Measurements from ENCODE around the gene MMP23B. TPM values are rescaled to one million over a fixed set of nuclear protein-coding genes. Genes with fewer than 3 reads are reported as not detected.
A peak's percentile ranks its signal among the peaks of the same experiment; 100 is the strongest.

Gene MMP23B
- total RNA-seq, 1 experiment from 2014 or later, result 1.1 TPM

- in situ Hi-C loops (cut with HindIII; ENCODE audit: low sequenced_read_pairs), result no loop called here
- no peak for DNase-seq (ENCODE audit: low spot score)
Observed at GRCh38 chr1:1601564-1602303, 30.2 kb upstream of the MMP23B start.

DNA sequence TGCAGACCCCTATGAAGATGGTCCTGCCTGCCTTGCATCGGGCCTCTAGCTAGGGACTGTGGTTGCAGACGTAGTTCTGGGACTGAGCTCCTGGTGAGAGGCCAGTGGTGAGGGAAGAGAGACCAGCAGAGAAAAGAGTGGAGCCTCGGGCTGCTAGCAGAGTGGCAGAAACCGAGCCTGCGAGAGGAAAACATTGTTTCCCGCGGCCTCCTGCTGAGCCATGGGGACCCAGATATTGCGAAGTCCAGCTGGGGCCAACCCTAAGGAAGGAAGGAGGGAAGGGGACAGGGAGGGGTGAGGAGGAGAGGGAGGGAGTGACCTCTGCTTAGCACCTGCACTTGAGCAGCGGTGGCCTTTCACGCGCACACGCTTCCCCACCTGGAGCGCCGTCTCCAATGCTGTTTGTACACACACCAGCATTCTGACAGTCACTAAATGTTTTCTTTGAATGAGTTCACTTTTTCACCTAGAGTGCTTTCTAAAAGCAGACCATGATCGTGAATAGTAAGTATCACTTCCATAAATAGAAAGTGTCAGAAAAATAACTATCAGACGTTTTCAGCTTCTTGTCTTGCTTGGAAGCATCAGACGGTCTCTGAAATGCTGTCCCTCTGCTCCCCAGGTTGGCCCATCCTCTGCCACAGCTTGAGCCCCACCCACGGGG is 29.5 kb upstream of the MMP23B start:
- no peak for DNase-seq (ENCODE audit: low spot score)
- in situ Hi-C loops (cut with HindIII; ENCODE audit: low sequenced_read_pairs), result no loop called here

GRCh38 chr1:1602968-1603506 is 28.9 kb upstream of the MMP23B start:
- DNase-seq (ENCODE audit: low spot score), result no peak
- in situ Hi-C loops (cut with HindIII; ENCODE audit: low sequenced_read_pairs), result no loop called here

GRCh38 chr1:1603671-1604373 is 28.2 kb upstream of the MMP23B start:
- in situ Hi-C loops (cut with HindIII; ENCODE audit: low sequenced_read_pairs), result no loop called here
- DNase-seq (ENCODE audit: low spot score), result no peak

GRCh38 chr1:1604374-1605033 is 27.5 kb upstream of the MMP23B start:
- in situ Hi-C loops (cut with HindIII; ENCODE audit: low sequenced_read_pairs), result no loop called here
- DNase-seq (ENCODE audit: low spot score), result no peak

DNA sequence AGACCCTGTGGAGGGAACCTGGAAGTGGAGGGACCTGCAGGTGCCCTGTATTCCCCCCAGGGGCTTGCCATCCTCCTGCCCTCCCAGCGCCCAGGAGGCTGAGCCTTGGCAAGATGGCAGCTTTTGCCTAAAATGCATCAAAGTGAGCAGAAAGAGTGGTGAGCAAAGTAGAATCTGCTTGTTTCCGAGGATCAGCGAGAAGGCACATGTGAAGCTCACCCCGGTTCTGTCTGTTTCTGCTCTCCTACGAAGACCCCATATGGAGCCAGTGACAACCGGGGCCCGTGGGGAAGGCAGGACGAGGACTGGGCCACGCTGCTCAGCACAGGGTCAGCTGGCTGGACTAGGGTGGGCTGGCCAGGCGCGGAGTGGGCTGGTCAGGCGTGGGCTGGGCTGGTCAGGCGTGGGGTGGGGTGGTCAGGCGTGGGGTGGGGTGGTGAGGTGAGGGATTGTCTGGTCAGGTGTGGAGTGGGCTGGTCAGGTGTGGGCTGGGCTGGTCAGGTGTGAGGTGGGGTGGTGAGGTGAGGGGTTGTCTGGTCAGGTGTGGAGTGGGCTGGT is 26.9 kb upstream of the MMP23B start:
- in situ Hi-C loops (cut with HindIII; ENCODE audit: low sequenced_read_pairs), result no loop called here
- DNase-seq (ENCODE audit: low spot score), result no peak

DNA sequence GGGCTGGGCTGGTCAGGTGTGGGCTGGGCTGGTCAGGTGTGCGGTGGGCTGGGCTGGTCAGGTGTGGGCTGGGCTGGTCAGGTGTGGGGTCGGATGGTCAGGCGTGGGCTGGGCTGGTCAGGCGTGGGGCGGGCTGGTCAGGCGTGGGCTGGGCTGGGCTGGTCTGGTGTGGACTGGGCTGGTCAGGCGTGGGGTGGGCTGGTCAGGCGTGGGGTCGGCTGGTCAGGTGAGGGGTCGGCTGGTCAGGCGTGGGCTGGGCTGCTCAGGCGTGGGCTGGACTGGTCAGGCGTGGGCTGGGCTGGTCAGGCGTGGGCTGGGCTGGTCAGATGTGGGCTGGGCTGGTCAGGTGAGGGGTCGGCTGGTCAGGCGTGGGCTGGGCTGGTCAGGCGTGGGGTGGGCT is 26.2 kb upstream of the MMP23B start:
- in situ Hi-C loops (cut with HindIII; ENCODE audit: low sequenced_read_pairs), result no loop called here
- DNase-seq (ENCODE audit: low spot score), result no peak

GRCh38 chr1:1606232-1606631 is 25.7 kb upstream of the MMP23B start:
- DNase-seq (ENCODE audit: low spot score), result no peak
- in situ Hi-C loops (cut with HindIII; ENCODE audit: low sequenced_read_pairs), result no loop called here

- in situ Hi-C loops (cut with HindIII; ENCODE audit: low sequenced_read_pairs), result no loop called here
- DNase-seq (ENCODE audit: low spot score), result no peak
Observed at GRCh38 chr1:1609822-1610485, 22.0 kb upstream of the MMP23B start.

GRCh38 chr1:1610796-1611195 is 21.2 kb upstream of the MMP23B start:
- in situ Hi-C loops (cut with HindIII; ENCODE audit: low sequenced_read_pairs), result no loop called here

GRCh38 chr1:1612104-1612400 is 19.9 kb upstream of the MMP23B start:
- in situ Hi-C loops (cut with HindIII; ENCODE audit: low sequenced_read_pairs), result no loop called here
- no peak for DNase-seq (ENCODE audit: low spot score)

More at GRCh38 chr1:1610796-1611195, 21.2 kb upstream of the MMP23B start:
- DNase-seq (ENCODE audit: low spot score), result no peak

- in situ Hi-C loops (cut with HindIII; ENCODE audit: low sequenced_read_pairs), result no loop called here
- DNase-seq (ENCODE audit: low spot score), result no peak
Observed at GRCh38 chr1:1613509-1614082, 18.4 kb upstream of the MMP23B start.

DNA sequence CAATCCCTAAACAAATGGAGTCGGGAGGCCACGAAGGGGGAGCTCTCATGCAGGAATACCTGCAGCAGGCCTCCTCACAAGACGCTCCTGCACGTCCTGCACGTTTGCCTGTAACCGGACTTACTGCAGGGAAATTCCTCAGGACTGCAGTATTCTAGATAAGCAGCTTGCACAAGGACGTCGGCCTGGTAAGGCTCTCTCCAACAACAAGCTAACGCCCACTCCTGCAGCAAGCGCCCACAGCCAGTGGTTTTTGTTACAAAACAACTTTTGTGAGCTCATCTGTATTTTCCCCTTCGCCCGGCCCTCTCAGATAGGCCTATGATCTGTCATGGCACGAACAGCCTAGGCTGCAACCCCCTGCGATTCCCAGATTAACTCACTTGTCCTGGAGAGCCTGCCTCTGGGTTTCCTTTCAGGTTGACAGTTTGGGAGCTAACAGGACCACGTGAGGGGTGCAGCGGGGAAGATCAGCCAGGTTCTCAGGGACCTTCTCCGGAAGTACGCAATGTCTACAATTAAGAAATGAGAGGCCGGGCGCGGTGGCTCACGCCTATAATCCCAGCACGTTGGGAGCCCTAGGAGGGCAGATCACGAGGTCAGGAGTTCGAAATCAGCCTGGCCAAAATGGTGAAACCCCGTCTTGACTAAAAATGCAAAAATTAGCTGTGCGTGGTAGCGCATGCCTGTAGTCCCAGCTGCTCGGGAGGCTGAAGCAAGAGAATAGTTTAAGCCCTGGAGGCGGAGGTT is 17.6 kb upstream of the MMP23B start:
- peak; percentile 62 for DNase-seq (ENCODE audit: low spot score)
- in situ Hi-C loops (cut with HindIII; ENCODE audit: low sequenced_read_pairs), result no loop called here

- no peak for DNase-seq (ENCODE audit: low spot score)
- in situ Hi-C loops (cut with HindIII; ENCODE audit: low sequenced_read_pairs), result no loop called here
Observed at GRCh38 chr1:1614954-1615255, 17.1 kb upstream of the MMP23B start.

DNA sequence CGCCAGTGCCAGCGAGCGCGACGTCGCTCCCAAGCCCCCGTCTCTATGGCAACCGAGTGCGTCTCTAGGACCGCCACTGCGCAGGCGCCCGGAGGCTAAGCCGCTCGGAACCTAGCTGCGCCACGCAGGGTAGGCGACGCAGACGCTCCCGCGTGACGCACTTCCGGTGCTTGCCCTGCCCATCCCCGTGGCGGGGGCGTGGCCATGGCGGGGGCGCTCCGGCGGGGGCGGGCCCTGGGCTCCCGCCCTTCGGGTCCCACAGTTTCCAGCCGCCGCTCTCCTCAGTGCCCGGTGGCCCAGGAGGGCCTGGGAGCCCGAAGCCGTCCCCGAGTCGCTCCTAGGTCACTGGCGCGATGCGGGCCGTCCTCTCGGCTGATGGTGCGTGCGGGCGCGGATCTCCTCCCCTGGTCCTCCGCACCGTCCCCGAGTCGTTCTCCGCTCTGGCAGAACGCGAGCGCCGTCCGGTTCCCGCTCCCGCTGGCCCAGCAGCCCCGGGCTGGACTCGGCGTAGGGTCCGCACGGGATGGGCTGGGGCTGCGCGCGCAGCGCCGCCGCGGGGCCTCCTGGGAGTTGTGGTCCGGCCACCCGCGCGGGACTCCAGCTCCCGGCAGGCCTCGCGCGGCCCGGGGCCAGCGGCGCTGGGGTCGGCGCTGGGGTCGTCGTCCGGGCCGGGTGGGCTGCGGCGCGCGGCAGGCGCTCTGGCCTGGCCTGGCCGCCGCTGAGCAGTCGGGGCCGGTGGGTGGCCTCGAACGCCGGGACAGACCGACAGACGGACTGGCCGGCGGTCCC is 16.5 kb upstream of the MMP23B start, which contains the start of gene MIB2:
Gene MIB2, plus strand, starts transcription at position 245 of the 789 bp plus-strand sequence. CDS start 7,953 bp downstream, outside the sequence.
- DNase-seq (ENCODE audit: low spot score), result peak; percentile 97
- in situ Hi-C loops (cut with HindIII; ENCODE audit: low sequenced_read_pairs), result no loop called here

DNA sequence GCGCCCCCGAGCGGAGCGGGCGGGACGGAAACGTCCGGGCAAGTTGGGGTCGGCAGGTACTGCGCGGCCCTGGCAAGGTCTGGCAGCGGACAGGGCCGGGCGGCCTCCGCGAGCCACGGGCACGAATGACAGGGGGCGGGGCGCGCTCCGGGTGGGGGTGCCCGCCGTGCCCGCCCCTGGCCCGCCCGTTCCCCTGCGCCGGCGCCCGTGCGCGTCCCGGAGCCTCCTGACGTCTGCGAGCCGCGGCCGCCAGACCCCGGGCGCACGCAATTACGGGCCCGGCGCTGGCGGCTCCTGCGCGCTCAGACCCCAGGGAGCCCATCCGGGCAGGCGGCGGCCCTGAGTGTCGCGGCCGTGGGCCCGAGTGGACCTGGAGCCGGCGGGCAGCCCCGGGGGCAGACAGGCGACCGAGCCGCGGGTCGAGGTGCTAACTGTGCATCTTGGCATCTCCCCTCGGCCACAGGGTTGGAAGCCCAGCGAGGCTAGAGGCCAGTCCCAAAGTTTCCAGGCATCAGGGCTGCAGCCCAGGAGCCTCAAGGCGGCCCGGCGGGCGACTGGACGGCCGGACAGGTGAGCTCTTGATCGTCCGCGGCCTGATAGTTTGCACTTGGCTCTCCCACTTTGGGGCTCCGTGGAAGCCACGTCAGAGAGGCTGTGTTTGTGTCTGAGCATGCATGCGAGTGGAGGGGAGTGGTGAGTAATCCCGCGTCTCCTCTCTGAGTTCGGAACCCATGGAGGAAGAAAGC is 15.8 kb upstream of the MMP23B start:
- DNase-seq (ENCODE audit: low spot score), result no peak
- in situ Hi-C loops (cut with HindIII; ENCODE audit: low sequenced_read_pairs), result no loop called here

- in situ Hi-C loops (cut with HindIII; ENCODE audit: low sequenced_read_pairs), result no loop called here
- no peak for DNase-seq (ENCODE audit: low spot score)
Observed at GRCh38 chr1:1616838-1617237, 15.1 kb upstream of the MMP23B start.
